MM.1S (cell line): Measurements from ENCODE around the gene PLEKHG4.

ENCODE experiments used
- DNase-seq: peaks from one replicate; pipeline ENCODE4 v3.0.0-alpha.2; 2015
- H2AFZ ChIP-seq: fragments of 300-600 bp; sonication (generic); 2 replicates; pipeline ENCODE4 v1.6.0; 2016; ENCODE audit warnings: antibody characterized with exemption, low read length
- H3F3A ChIP-seq: fragments of 300-600 bp; sonication (generic); 2 replicates; pipeline ENCODE4 v1.6.1; 2016; ENCODE audit warnings: mild to moderate bottlenecking, antibody characterized with exemption, low read length, moderate library complexity, mixed read lengths; ENCODE audit not compliant: insufficient read depth
- H3K27ac ChIP-seq: fragments of 300-600 bp; sonication (generic); 2 replicates; pipeline ENCODE4 v1.5.1; 2016; ENCODE audit warnings: mild to moderate bottlenecking, low read length
- H3K27me3 ChIP-seq: fragments of 300-600 bp; sonication (generic); replicated peaks from 2 replicates; pipeline ENCODE4 v1.6.0; 2016; ENCODE audit warnings: low read length; ENCODE audit not compliant: insufficient read depth
- H3K36me3 ChIP-seq: fragments of 300-600 bp; sonication (generic); replicated peaks from 2 replicates; pipeline ENCODE4 v1.6.1; 2016; ENCODE audit warnings: mild to moderate bottlenecking, low read length, mixed read lengths; ENCODE audit not compliant: insufficient read depth
- H3K4me1 ChIP-seq: fragments of 300-600 bp; sonication (generic); 2 replicates; pipeline ENCODE4 v1.6.1; 2016; ENCODE audit warnings: low read length, mixed read lengths
- H3K4me2 ChIP-seq: fragments of 300-600 bp; sonication (generic); 2 replicates; pipeline ENCODE4 v1.6.0; 2016; ENCODE audit warnings: low read depth, low read length
- H3K4me3 ChIP-seq: fragments of 300-600 bp; sonication (generic); 2 replicates; pipeline ENCODE4 v1.5.1; 2016; ENCODE audit warnings: low read length, mixed read lengths
- H3K79me2 ChIP-seq: fragments of 300-600 bp; sonication (generic); 2 replicates; pipeline ENCODE4 v1.6.1; 2016; ENCODE audit warnings: mixed run types, low read length, mixed read lengths
- H3K9ac ChIP-seq: fragments of 300-600 bp; sonication (generic); 2 replicates; pipeline ENCODE4 v1.6.1; 2016; ENCODE audit warnings: low read length, mixed read lengths
- H3K9me2 ChIP-seq: fragments of 300-600 bp; sonication (generic); replicated peaks from 2 replicates; pipeline ENCODE4 v1.6.1; 2016; ENCODE audit warnings: mild to moderate bottlenecking, low read length, mixed read lengths; ENCODE audit not compliant: insufficient read depth
- H3K9me3 ChIP-seq: fragments of 300-600 bp; sonication (generic); replicated peaks from 2 replicates; pipeline ENCODE4 v1.6.1; 2016; ENCODE audit warnings: mild to moderate bottlenecking, low read length, mixed read lengths; ENCODE audit not compliant: insufficient read depth
- H4K20me1 ChIP-seq: fragments of 300-600 bp; sonication (generic); 2 replicates; pipeline ENCODE4 v1.6.1; 2016; ENCODE audit warnings: mild to moderate bottlenecking, low read length, moderate library complexity, mixed read lengths; ENCODE audit not compliant: insufficient read depth
- CTCF ChIP-seq: fragments of 300-600 bp; sonication (generic); IDR thresholded peaks from 2 replicates; pipeline ENCODE4 v1.5.1; 2016; ENCODE audit warnings: antibody characterized with exemption, low read length, mixed read lengths
- EZH2 ChIP-seq: fragments of 300-600 bp; sonication (generic); optimal IDR thresholded peaks from 2 replicates; pipeline ENCODE3; 2017; ENCODE audit warnings: low read depth, mild to moderate bottlenecking, antibody characterized with exemption, low read length, mixed read lengths
- EZH2phosphoT487 ChIP-seq: fragments of 300-600 bp; sonication (generic); IDR thresholded peaks from 2 replicates; pipeline ENCODE4 v1.6.1; 2018; ENCODE audit warnings: antibody characterized with exemption, low read length

PLEKHG4 gene

DNA sequence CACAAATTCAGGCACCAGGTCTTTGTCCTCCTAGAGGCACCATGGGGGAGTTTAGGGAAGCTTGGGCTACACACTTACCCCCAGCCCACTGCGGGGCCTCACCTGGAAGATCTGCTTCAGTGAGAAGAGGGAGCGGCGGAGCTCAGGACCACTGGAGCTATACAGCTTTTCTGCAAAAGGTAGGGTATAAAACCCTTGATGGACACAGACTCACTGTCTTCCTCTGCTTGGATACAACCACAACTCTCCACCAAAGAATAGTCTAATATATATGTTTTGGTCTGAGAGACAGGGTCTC, 41.1 kb upstream of the PLEKHG4 start:
- Histone ChIP-seq H3K4me1 (peaks cover under 1% of the 10 kb centered on the region), H3K4me3 (no peak overlapping the region), H3K9me2 (no peaks in the 10 kb centered on the region)

GRCh38 chr16:67238806-67239470, 40.4 kb upstream of the PLEKHG4 start:
- no peak for TF ChIP-seq EZH2
- no peak for TF ChIP-seq EZH2phosphoT487
- no peak for TF ChIP-seq CTCF

More for the DNA sequence above, 41.1 kb upstream of the PLEKHG4 start:
- no peak overlapping the region for H3K4me2 ChIP-seq
- H3K36me3 ChIP-seq: peaks cover 4% of the 10 kb centered on the region; the same call in 1 of the 2 replicates
- no peak overlapping the region for H3K9ac ChIP-seq
- DNase-seq: no peak
- H3K27me3 ChIP-seq: no peaks in the 10 kb centered on the region
- no peaks in the 10 kb centered on the region for H3K9me3 ChIP-seq
- no peak for TF ChIP-seq EZH2phosphoT487
- no peak for TF ChIP-seq EZH2
- TF ChIP-seq CTCF: no peak
- H2AFZ ChIP-seq: no peak overlapping the region
- no peak overlapping the region for H3K27ac ChIP-seq
- H3K79me2 ChIP-seq: peaks cover 38% of the 10 kb centered on the region
- H3F3A ChIP-seq: no peaks in the 10 kb centered on the region; the same call in 1 of the 2 replicates
- H4K20me1 ChIP-seq: no peaks in the 10 kb centered on the region

GRCh38 chr16:67240506-67240905, 38.8 kb upstream of the PLEKHG4 start:
- no peak overlapping the region for H3K4me3 ChIP-seq
- no peak for DNase-seq
- no peak overlapping the region for H3K4me2 ChIP-seq
- H4K20me1 ChIP-seq: no peaks in the 10 kb centered on the region
- peaks cover 60% of the 10 kb centered on the region for H3K79me2 ChIP-seq
- H3K9me2 ChIP-seq: no peaks in the 10 kb centered on the region
- peaks cover 19% of the 10 kb centered on the region for H3F3A ChIP-seq
- H3K9ac ChIP-seq: no peak overlapping the region
- no peak overlapping the region for H3K27ac ChIP-seq
- peaks cover 22% of the 10 kb centered on the region for H3K4me1 ChIP-seq
- H3K9me3 ChIP-seq: no peaks in the 10 kb centered on the region
- TF ChIP-seq EZH2 (no peak), EZH2phosphoT487 (no peak), CTCF (no peak)
- no peaks in the 10 kb centered on the region for H3K27me3 ChIP-seq
- no peak overlapping the region for H2AFZ ChIP-seq
- peaks cover 4% of the 10 kb centered on the region; the same call in 1 of the 2 replicates for H3K36me3 ChIP-seq

More at GRCh38 chr16:67238806-67239470, 40.4 kb upstream of the PLEKHG4 start:
- peaks cover 45% of the 10 kb centered on the region for H3K79me2 ChIP-seq
- H3K9me2 ChIP-seq: no peaks in the 10 kb centered on the region
- no peaks in the 10 kb centered on the region for H3K27me3 ChIP-seq
- H3K4me3 ChIP-seq: no peak overlapping the region
- H4K20me1 ChIP-seq: no peaks in the 10 kb centered on the region
- H3K9ac ChIP-seq: no peak overlapping the region
- H3K4me1 ChIP-seq: peaks cover 7% of the 10 kb centered on the region
- no peaks in the 10 kb centered on the region for H3K9me3 ChIP-seq
- DNase-seq: no peak
- peaks cover 4% of the 10 kb centered on the region; the same call in 1 of the 2 replicates for H3K36me3 ChIP-seq
- no peak overlapping the region for H3K27ac ChIP-seq
- H3K4me2 ChIP-seq: no peak overlapping the region
- H2AFZ ChIP-seq: no peak overlapping the region
- peaks cover 3% of the 10 kb centered on the region for H3F3A ChIP-seq
